HepG2 (cell line): ENCODE data around the gene LRRN2. TPM values are rescaled to one million over a fixed set of nuclear protein-coding genes. Genes with fewer than 3 reads are reported as not detected.

ENCODE experiments used
- ATAC-seq: fragments of 200-7000 bp; cut with Tn5 transposase; 3 replicates; pipeline ENCODE4 v1.9.1; 2020; ENCODE audit warnings: mild to moderate bottlenecking, moderate library complexity
- BruUV-seq: library from RNA; stranded (reverse); fragments of 400-500 nt; replicated peaks from 2 replicates; lab custom pipeline; 2021; lab: Mats Ljungman, UMichigan
- CTCF ChIA-PET: fragments of 300-600 bp; formaldehyde crosslinking; extraction: SDS; loops from one replicate; lab custom pipeline; 2021; ENCODE audit warnings: low total read pairs, inconsistent platforms, low intra/inter-chr PET ratio; lab: Yijun Ruan, JAX
- POLR2A ChIA-PET: fragments of 350-600 bp; sonication (Branson Sonifier 250); formaldehyde crosslinking; loops from one replicate; lab custom pipeline; 2020; ENCODE audit warnings: antibody characterized with exemption, inconsistent platforms; lab: Yijun Ruan, JAX
- DNase-seq: peaks from one replicate; pipeline ENCODE4 v3.0.0-alpha.2; 2015; ENCODE audit warnings: low spot score
- FAIRE-seq: peaks from 3 replicates; lab custom pipeline; 2011; peaks lifted over from hg19 to GRCh38; lab: Jason Lieb, UNC
- H2AFZ ChIP-seq: one replicate; pipeline ENCODE4 v1.6.1; 2011; ENCODE audit warnings: low read length, inconsistent platforms
- H3K27ac ChIP-seq: fragments of 300-600 bp; 3 replicates; pipeline ENCODE4 v1.8.0; 2011; ENCODE audit warnings: mixed run types, mild to moderate bottlenecking, mixed read lengths, low read length, inconsistent platforms; ENCODE audit not compliant: insufficient read depth; ENCODE audit errors: extremely low read length
- H3K27me3 ChIP-seq, 2 experiments: fragments of 200-600 bp in 1 of 2; 2 replicates in 1 of 2; 3 replicates in 1 of 2; pipeline versions ENCODE4 v1.6.0 to v1.8.0; 2011; ENCODE audit warnings: low read length in 2 of 2, mild to moderate bottlenecking in 2 of 2, moderate library complexity in 2 of 2, inconsistent platforms in 1 of 2; ENCODE audit not compliant: insufficient read depth in 2 of 2, control insufficient read depth in 1 of 2
- H3K36me3 ChIP-seq, 2 experiments: fragments of 200-600 bp in 1 of 2; replicated peaks in 1 of 2; 2 replicates in 1 of 2; 3 replicates in 1 of 2; pipeline versions ENCODE4 v1.5.1 to v1.8.0; 2011; ENCODE audit warnings: low read length in 2 of 2, inconsistent platforms in 1 of 2; ENCODE audit not compliant: insufficient read depth in 2 of 2, control insufficient read depth in 1 of 2
- H3K4me1 ChIP-seq: 2 replicates; pipeline ENCODE4 v1.5.1; 2012; ENCODE audit warnings: low read length, inconsistent platforms; ENCODE audit not compliant: insufficient read depth
- H3K4me2 ChIP-seq: 2 replicates; pipeline ENCODE4 v1.6.0; 2011; ENCODE audit warnings: low read depth, low read length, inconsistent platforms
- H3K4me3 ChIP-seq, 3 experiments: fragments of 200-600 bp in 1 of 3; sonication (generic), shearing (Covaris generic) in 1 of 3; replicated peaks in 1 of 3; 2 replicates each; pipeline ENCODE4 v1.5.1; 2011 to 2016; ENCODE audit warnings: low read length in 3 of 3, inconsistent platforms in 2 of 3, low read depth in 2 of 3, mild to moderate bottlenecking in 2 of 3, control low read depth in 1 of 3, mixed read lengths in 1 of 3; ENCODE audit not compliant: insufficient read depth in 1 of 3
- H3K79me2 ChIP-seq: one replicate; pipeline ENCODE4 v1.6.1; 2011; ENCODE audit warnings: low read length, inconsistent platforms; ENCODE audit not compliant: insufficient read depth
- H3K9ac ChIP-seq: 2 replicates; pipeline ENCODE4 v1.6.0; 2011; ENCODE audit warnings: mild to moderate bottlenecking, low read depth, low read length, inconsistent platforms; ENCODE audit not compliant: insufficient read depth
- H3K9me3 ChIP-seq: 2 replicates; pipeline ENCODE4 v1.5.1; 2012; ENCODE audit warnings: mild to moderate bottlenecking, low read length
- H4K20me1 ChIP-seq: 2 replicates; pipeline ENCODE4 v1.6.0; 2011; ENCODE audit warnings: inconsistent platforms, mild to moderate bottlenecking, low read length, moderate library complexity; ENCODE audit not compliant: insufficient read depth
- BRCA1 ChIP-seq: sonication (generic); formaldehyde crosslinking; IDR thresholded peaks from 2 replicates; pipeline ENCODE4 v1.4.0; 2020; ENCODE audit warnings: missing genetic modification reagents
- FOXA3 ChIP-seq: IDR thresholded peaks from 2 replicates; pipeline ENCODE4 v1.6.1; 2016; ENCODE audit warnings: missing genetic modification reagents, missing compliant biosample characterization
- HMGA1 ChIP-seq: sonication (generic); formaldehyde crosslinking; conservative IDR thresholded peaks from 2 replicates; pipeline ENCODE4 v1.4.0; 2020; ENCODE audit warnings: missing genetic modification reagents
- HNF1A ChIP-seq, 2 experiments: sonication (generic) in 1 of 2; formaldehyde crosslinking in 1 of 2; IDR thresholded peaks; 2 replicates each; pipeline versions ENCODE4 v1.4.0 to v1.6.1; 2016 to 2020; ENCODE audit warnings: borderline replicate concordance in 1 of 2, low read depth in 1 of 2, mild to moderate bottlenecking in 1 of 2, missing genetic modification reagents in 1 of 2
- HNRNPLL ChIP-seq: fragments of 200-400 bp; formaldehyde crosslinking; IDR thresholded peaks from 2 replicates; pipeline ENCODE4 v1.6.1; 2017; ENCODE audit warnings: mild to moderate bottlenecking, low read depth, low read length; ENCODE audit not compliant: poor library complexity, severe bottlenecking
- MAFK ChIP-seq, 2 experiments: IDR thresholded peaks in 1 of 2; conservative IDR thresholded peaks in 1 of 2; 2 replicates each; pipeline ENCODE4 v1.6.1; 2011; ENCODE audit warnings: improper control_type of control experiment in 2 of 2, low read length in 2 of 2
- PPARG ChIP-seq: conservative IDR thresholded peaks from 2 replicates; pipeline ENCODE4 v1.6.1; 2016; ENCODE audit warnings: missing biosample characterization, missing genetic modification reagents
- ZNF281 ChIP-seq: sonication (generic); formaldehyde crosslinking; IDR thresholded peaks from 2 replicates; pipeline ENCODE4 v1.4.0; 2020; ENCODE audit warnings: missing genetic modification reagents, borderline replicate concordance
- ZNF431 ChIP-seq: sonication (generic); formaldehyde crosslinking; IDR thresholded peaks from 2 replicates; pipeline ENCODE4 v1.9.0; 2022; ENCODE audit warnings: missing genetic modification reagents, low read depth, mild to moderate bottlenecking, borderline replicate concordance
- WGBS: methylation state at CpG from one replicate; pipeline ENCODE4 v1.1.6; 2017; ENCODE audit warnings: low lambda C conversion rate; 5-methylcytosine and 5-hydroxymethylcytosine counted together
- in situ Hi-C: cut with HindIII; loops from 2 replicates; pipeline ENCODE4 v1.10.0; 2017; ENCODE audit warnings: low pct_unique_long_range_greater_than_20kb; ENCODE audit not compliant: extremely low pct_ligation_motif_present
- intact Hi-C: fragments of 100-400 bp; cut with micrococcal nuclease; formaldehyde crosslinking; loops from one replicate; pipeline ENCODE4 v1.10.0; 2022; ENCODE audit not compliant: unreplicated experiment
- polyA plus RNA-seq, 8 experiments: library from polyadenylated mRNA; depleted of rRNA in 3 of 8; stranded (reverse) in 7 of 8; unstranded in 1 of 8; fragments of >200 nt; fragmentation: Illumina TruSeq in 4 of 8; extraction: Trizol in 4 of 8; gene quantifications; 2 replicates each; pipeline versions ENCODE4 v1.2.1 to v1.2.3, GENCODE V29; 2011 to 2016; ENCODE audit warnings: low read depth in 4 of 8, missing spikeins in 1 of 8, mixed read lengths in 1 of 8; ENCODE audit not compliant: insufficient read depth in 1 of 8
- total RNA-seq, 5 experiments: library from RNA; depleted of rRNA; stranded (reverse); fragments of >200 nt; fragmentation: Illumina TruSeq; extraction: Trizol; gene quantifications; 2 replicates each; pipeline ENCODE4 v1.2.3, GENCODE V29; 2016; ENCODE audit warnings: low read depth in 1 of 5

LRRN2 gene
- total and polyA plus RNA-seq, 2 of the 13 experiments (the other 11 are each of a cell fraction or from before 2014, with no cell fraction given): not detected

DNA sequence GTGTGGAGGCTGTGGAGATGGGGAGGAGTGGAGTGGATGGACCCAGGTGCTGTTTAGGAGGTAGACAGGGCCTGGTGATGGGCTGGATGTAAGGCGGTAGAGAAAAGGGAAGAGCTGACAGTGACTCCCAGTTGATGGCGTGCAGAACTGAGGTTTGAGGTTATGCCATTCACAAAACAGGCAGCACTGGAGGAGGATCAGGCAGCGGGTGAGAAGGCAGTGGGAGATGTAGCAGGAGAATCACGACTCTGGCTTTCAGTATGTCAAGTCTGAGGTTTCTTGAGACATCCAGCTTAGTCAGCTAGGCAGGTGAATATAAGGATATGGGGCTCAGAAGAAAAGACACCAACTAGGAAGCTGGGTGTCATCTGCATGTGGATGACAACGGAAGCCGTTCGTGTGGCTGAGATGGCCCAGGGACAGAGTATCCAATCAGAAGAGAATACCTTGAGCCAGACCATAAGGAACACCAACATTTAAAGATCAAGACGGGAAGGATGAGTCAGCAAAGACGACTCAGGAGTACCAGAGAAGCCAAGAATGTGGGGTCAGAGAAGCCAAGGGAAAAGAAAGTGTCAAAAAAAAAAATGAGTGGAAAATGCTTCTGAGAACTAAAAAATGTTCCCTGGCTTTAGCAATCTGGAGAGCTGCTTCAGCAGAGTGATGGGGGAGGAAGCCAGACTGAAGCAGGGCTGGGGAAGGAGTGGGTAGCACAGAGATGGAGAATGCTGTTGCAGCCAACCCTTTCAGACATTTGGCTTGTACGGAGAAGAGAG lies 15.2 kb downstream of the LRRN2 start:
- H3K4me3 ChIP-seq: no peak overlapping the region
- no peak overlapping the region for H3K27ac ChIP-seq
- ChIA-PET CTCF (no interaction called here), POLR2A (no interaction called here)
- in situ Hi-C loops (no loop called here), intact Hi-C loops (no loop called here)
- no TSS peak for BruUV-seq
- TF ChIP-seq PPARG (CRISPR knock-in tag) (no peak), MAFK (conservative IDR thresholded peaks at IDR 0.05 in 1 of 2, IDR thresholded peaks at IDR 0.05 in 1 of 2; ENCODE audit: low read length in 2 of 2) (0 out of 4 replicates have a peak, but pooled peaks of 1 of the 2 experiments have one; percentile 2)
- no peaks in the 10 kb centered on the region for H3K79me2 ChIP-seq
- no peak overlapping the region for H3K4me2 ChIP-seq
- H3K27me3 ChIP-seq: peaks cover 0 to 17% of the 10 kb centered on the region in 2 experiments; a peak in 4 of 5 replicates
- WGBS: 29% methylated on average over 10 of the region's 10 CpGs
- no peaks in the 10 kb centered on the region for H3K4me1 ChIP-seq
- H4K20me1 ChIP-seq: no peaks in the 10 kb centered on the region
- H3K9ac ChIP-seq: no peak overlapping the region
- H3K9me3 ChIP-seq: no peaks in the 10 kb centered on the region
- no peaks in the 10 kb centered on the region for H3K36me3 ChIP-seq
- no peak for FAIRE-seq
- no peak for ATAC-seq
- H2AFZ ChIP-seq: no peak overlapping the region
- no peak for DNase-seq

GRCh38 chr1:204669579-204669978 lies 16.0 kb downstream of the LRRN2 start:
- Histone ChIP-seq H3K27me3 (peaks cover 0 to 19% of the 10 kb centered on the region in 2 experiments; a peak in 4 of 5 replicates), H3K27ac (no peak overlapping the region), H3K4me1 (no peaks in the 10 kb centered on the region), H3K36me3 (no peaks in the 10 kb centered on the region), H2AFZ (no peak overlapping the region), H3K9ac (no peak overlapping the region), H4K20me1 (no peaks in the 10 kb centered on the region), H3K4me3 (no peak overlapping the region), H3K4me2 (no peak overlapping the region), H3K9me3 (no peaks in the 10 kb centered on the region), H3K79me2 (no peaks in the 10 kb centered on the region)
- intact Hi-C loops: no loop called here
- BruUV-seq: no TSS peak
- ATAC-seq: no peak
- in situ Hi-C loops: no loop called here
- POLR2A ChIA-PET: no interaction called here
- 4% methylated on average over 1 of the region's 1 CpG for WGBS
- CTCF ChIA-PET: no interaction called here
- FAIRE-seq: no peak
- DNase-seq: no peak
- no peak for TF ChIP-seq HNRNPLL
- TF ChIP-seq FOXA3 (CRISPR knock-in tag): no peak
- TF ChIP-seq BRCA1 (CRISPR knock-in tag): no peak
- TF ChIP-seq HNF1A (IDR thresholded peaks at IDR 0.05; ENCODE audit: low read depth): no peak
- TF ChIP-seq HNF1A (CRISPR knock-in tag; IDR thresholded peaks at IDR 0.05; ENCODE audit: borderline replicate concordance): no peak
- no peak for TF ChIP-seq HMGA1 (CRISPR knock-in tag)
- no peak for TF ChIP-seq ZNF431 (CRISPR knock-in tag)
- TF ChIP-seq ZNF281 (CRISPR knock-in tag): no peak
